Loucy (cell line): ENCODE measurements around the gene DBN1.
"Not testable (repeated sequence)": the region's sequence is repeated elsewhere in the genome, so short reads cannot be mapped to it uniquely, and the experiment has no call there.

Source experiments
- H2AFZ ChIP-seq: fragments of 200-600 bp; sonication (generic); 2 replicates; pipeline ENCODE4 v1.6.0; 2016; ENCODE audit warnings: antibody characterized with exemption, mild to moderate bottlenecking, low read length, moderate library complexity
- H3F3A ChIP-seq: fragments of 200-600 bp; 2 replicates; pipeline ENCODE4 v1.6.0; 2016; ENCODE audit warnings: antibody characterized with exemption, low read depth, mild to moderate bottlenecking
- H3K27me3 ChIP-seq: fragments of 200-600 bp; sonication (generic); 2 replicates; pipeline ENCODE4 v1.6.1; 2014; ENCODE audit warnings: low read length, mild to moderate bottlenecking; ENCODE audit not compliant: insufficient read depth, poor library complexity, severe bottlenecking
- H3K36me3 ChIP-seq: fragments of 200-600 bp; sonication (generic); 2 replicates; pipeline ENCODE4 v1.6.1; 2016; ENCODE audit warnings: low read length; ENCODE audit not compliant: insufficient read depth
- H3K4me1 ChIP-seq: fragments of 200-600 bp; sonication (generic); 2 replicates; pipeline ENCODE4 v1.5.1; 2014; ENCODE audit warnings: low read length, mild to moderate bottlenecking; ENCODE audit not compliant: insufficient read depth, poor library complexity, severe bottlenecking
- H3K4me2 ChIP-seq: fragments of 200-600 bp; sonication (generic); 2 replicates; pipeline ENCODE4 v1.6.0; 2014; ENCODE audit warnings: antibody characterized with exemption, low read length, low read depth, mild to moderate bottlenecking; ENCODE audit not compliant: poor library complexity, severe bottlenecking
- H3K4me3 ChIP-seq: fragments of 200-600 bp; sonication (generic); 2 replicates; pipeline ENCODE4 v1.5.1; 2014; ENCODE audit warnings: low read length, mild to moderate bottlenecking, mixed read lengths; ENCODE audit not compliant: poor library complexity, severe bottlenecking
- H3K79me2 ChIP-seq: fragments of 200-600 bp; sonication (generic); 2 replicates; pipeline ENCODE4 v1.6.1; 2014; ENCODE audit warnings: low read length; ENCODE audit not compliant: insufficient read depth
- H3K9ac ChIP-seq: fragments of 200-600 bp; sonication (generic); 2 replicates; pipeline ENCODE4 v1.6.0; 2014; ENCODE audit warnings: mild to moderate bottlenecking, low read depth, low read length, moderate library complexity; ENCODE audit not compliant: poor library complexity, severe bottlenecking
- H3K9me2 ChIP-seq: fragments of 200-600 bp; sonication (generic); replicated peaks from 2 replicates; pipeline ENCODE4 v1.6.1; 2016; ENCODE audit warnings: low read depth, low read length, mixed read lengths
- H3K9me3 ChIP-seq: fragments of 200-600 bp; sonication (generic); 2 replicates; pipeline ENCODE4 v1.6.1; 2014; ENCODE audit warnings: mild to moderate bottlenecking, antibody characterized with exemption, low read length, low read depth; ENCODE audit not compliant: insufficient read depth
- H4K20me1 ChIP-seq: fragments of 200-600 bp; sonication (generic); 2 replicates; pipeline ENCODE4 v1.6.0; 2014; ENCODE audit warnings: antibody characterized with exemption, low read length, mild to moderate bottlenecking; ENCODE audit not compliant: insufficient read depth, poor library complexity, severe bottlenecking
- EZH2phosphoT487 ChIP-seq: fragments of 200-600 bp; IDR thresholded peaks from 2 replicates; pipeline ENCODE4 v1.6.1; 2018; ENCODE audit warnings: antibody characterized with exemption, mild to moderate bottlenecking, moderate library complexity, borderline replicate concordance
- TF ChIP-seq, protein P1 (sequence below): fragments of 200-600 bp; sonication (generic); conservative IDR thresholded peaks from 2 replicates; pipeline ENCODE4 v1.5.1; 2014; ENCODE audit warnings: mild to moderate bottlenecking, antibody characterized with exemption, low read length

DBN1 gene

DNA sequence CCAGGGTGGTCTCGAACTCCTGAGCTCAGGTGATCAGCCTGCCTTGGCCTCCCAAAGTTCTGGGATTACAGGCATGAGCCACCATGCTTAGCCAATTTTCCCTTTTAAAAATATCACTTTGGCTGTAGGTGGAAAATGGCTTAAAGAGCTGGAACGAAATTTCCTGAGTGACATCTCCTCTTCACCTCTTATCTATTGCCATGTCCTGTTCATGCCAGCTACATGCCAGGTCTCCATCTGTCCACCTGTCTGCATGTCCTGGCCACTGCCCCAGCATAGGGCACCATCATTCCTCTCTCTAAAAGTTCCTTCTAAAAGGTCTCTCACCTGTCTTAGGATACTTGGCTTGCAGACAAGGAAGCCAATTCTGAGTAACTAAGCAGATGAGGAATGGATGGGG lies 49.8 kb downstream of the DBN1 start:
- Histone ChIP-seq H3K79me2 (peaks cover 20% of the 10 kb centered on the region), H3K9me3 (no peaks in the 10 kb centered on the region), H2AFZ (no peak overlapping the region), H3K4me1 (peaks cover 11% of the 10 kb centered on the region), H3K36me3 (no peaks in the 10 kb centered on the region), H3K4me2 (no peak overlapping the region), H3K4me3 (no peak overlapping the region), H3F3A (no peaks in the 10 kb centered on the region), H4K20me1 (peaks cover 8% of the 10 kb centered on the region), H3K9ac (no peak overlapping the region), H3K9me2 (no peaks in the 10 kb centered on the region), H3K27me3 (no peaks in the 10 kb centered on the region)
- TF ChIP-seq EZH2phosphoT487, result no peak
- TF ChIP-seq, protein P1, sequence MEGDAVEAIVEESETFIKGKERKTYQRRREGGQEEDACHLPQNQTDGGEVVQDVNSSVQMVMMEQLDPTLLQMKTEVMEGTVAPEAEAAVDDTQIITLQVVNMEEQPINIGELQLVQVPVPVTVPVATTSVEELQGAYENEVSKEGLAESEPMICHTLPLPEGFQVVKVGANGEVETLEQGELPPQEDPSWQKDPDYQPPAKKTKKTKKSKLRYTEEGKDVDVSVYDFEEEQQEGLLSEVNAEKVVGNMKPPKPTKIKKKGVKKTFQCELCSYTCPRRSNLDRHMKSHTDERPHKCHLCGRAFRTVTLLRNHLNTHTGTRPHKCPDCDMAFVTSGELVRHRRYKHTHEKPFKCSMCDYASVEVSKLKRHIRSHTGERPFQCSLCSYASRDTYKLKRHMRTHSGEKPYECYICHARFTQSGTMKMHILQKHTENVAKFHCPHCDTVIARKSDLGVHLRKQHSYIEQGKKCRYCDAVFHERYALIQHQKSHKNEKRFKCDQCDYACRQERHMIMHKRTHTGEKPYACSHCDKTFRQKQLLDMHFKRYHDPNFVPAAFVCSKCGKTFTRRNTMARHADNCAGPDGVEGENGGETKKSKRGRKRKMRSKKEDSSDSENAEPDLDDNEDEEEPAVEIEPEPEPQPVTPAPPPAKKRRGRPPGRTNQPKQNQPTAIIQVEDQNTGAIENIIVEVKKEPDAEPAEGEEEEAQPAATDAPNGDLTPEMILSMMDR, result no peak

DNA sequence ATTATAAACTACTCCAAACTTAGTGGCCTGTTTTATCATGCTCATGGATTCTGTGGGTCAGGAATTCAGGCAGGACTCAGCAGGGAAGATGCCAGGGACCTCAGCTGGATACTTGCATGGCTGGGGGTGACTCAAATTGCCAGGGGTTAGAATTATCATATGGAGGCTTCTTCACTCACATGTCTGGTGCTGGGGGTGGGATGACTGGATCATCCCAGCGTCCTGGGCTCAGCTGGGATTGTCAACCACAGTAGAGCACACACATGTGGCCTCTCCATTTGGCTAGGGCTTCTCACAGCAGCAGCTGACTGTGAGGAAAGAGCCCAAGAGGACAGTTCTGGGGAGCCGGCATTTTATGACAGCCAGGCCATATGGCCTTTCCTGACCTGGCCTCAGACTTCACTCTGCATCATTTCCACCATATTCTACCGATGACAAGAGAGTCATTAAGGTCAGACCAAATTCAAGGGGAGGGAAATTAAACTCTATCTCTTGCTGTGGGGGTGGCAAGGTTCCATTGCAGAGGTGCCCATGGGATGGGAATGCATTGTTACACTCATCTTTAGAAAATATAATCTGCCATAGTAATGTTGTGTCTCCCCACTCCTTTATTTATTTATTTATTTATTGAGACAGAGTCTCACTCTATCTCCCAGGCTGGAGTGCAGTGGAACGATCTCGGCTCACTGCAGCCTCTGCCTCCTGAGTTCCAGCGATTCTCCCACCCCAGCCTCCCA lies 52.2 kb downstream of the DBN1 start:
- Histone ChIP-seq H3K4me3 (no peak overlapping the region), H3K36me3 (no peaks in the 10 kb centered on the region), H4K20me1 (no peaks in the 10 kb centered on the region), H3K4me1 (peaks cover 4% of the 10 kb centered on the region), H2AFZ (no peak overlapping the region), H3K9me3 (no peaks in the 10 kb centered on the region), H3K27me3 (no peaks in the 10 kb centered on the region), H3K9me2 (no peaks in the 10 kb centered on the region), H3K9ac (no peak overlapping the region), H3F3A (no peaks in the 10 kb centered on the region), H3K4me2 (no peak overlapping the region), H3K79me2 (no peaks in the 10 kb centered on the region)
- TF ChIP-seq, protein P1, result no peak
- TF ChIP-seq EZH2phosphoT487, result no peak

DNA sequence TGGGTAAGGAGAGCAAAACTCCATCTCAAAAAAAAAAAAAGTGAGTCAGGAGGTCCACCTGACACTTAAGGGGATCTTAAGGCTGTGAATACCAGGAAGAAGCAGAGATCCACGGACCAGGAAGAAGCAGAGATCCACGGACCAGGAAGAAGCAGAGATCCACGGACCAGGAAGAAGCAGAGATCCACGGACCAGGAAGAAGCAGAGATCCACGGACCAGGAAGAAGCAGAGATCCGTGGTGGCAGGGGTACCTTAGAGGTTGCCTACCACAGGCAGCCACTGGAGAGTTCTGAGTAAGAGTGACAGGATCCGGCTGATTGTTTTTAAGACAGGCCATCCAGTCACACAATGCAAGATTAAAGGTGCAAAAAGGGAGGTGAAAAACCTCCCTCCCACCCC lies 53.0 kb downstream of the DBN1 start:
- H4K20me1 ChIP-seq, H3F3A ChIP-seq, H2AFZ ChIP-seq, H3K9ac ChIP-seq, H3K9me3 ChIP-seq, H3K79me2 ChIP-seq, H3K36me3 ChIP-seq, H3K27me3 ChIP-seq, H3K9me2 ChIP-seq, H3K4me3 ChIP-seq, H3K4me2 ChIP-seq, H3K4me1 ChIP-seq: not testable (repeated sequence)

DNA sequence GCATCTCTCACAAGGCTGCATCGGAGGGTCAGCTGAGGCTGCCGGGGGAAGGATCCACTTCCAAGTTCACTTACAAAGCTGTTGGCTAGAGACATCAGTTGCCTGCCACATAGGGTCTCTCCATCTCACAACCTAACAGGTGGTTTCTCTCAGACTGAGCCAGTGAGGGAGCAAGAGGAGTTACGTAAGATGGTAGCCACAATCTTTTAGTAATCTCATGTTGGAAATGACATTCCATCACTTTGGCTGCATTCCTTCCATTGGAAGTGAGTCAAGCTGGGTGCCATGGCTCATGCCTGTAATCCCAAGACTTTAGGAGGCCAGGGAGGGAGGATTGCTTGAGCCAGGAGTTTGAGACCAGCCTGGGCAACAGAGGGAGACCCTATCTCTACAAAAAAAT lies 54.4 kb downstream of the DBN1 start:
- no peak overlapping the region for H2AFZ ChIP-seq
- H3K79me2 ChIP-seq, result no peaks in the 10 kb centered on the region
- no peaks in the 10 kb centered on the region for H3F3A ChIP-seq
- no peaks in the 10 kb centered on the region for H3K4me1 ChIP-seq
- no peaks in the 10 kb centered on the region for H3K9me3 ChIP-seq
- no peaks in the 10 kb centered on the region for H3K27me3 ChIP-seq
- H3K36me3 ChIP-seq, result no peaks in the 10 kb centered on the region
- no peak overlapping the region for H3K9ac ChIP-seq
- no peaks in the 10 kb centered on the region for H4K20me1 ChIP-seq
- no peak overlapping the region for H3K4me3 ChIP-seq
- TF ChIP-seq EZH2phosphoT487, result no peak
- TF ChIP-seq, protein P1, result no peak
- H3K9me2 ChIP-seq, result no peaks in the 10 kb centered on the region
- H3K4me2 ChIP-seq, result no peak overlapping the region

DNA sequence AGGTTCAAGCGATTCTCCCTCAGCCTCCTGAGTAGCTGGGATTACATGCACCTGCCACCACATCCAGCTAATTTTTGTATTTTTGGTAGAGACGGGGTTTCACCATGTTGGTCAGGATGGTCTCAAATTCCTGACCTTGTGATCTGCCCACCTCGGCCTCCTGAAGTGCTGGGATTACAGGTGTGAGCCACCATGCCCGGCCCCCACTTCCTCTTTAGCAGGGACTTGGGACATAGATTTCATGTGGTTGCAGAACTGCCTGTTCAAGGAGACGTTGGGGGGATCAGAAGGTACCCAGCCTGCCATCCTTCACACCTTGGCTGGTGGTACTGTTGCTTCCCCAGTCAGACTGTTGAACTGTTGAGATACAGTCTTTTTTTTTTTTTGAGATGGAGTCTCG lies 56.4 kb downstream of the DBN1 start:
- not testable (repeated sequence) for H3K9me3 ChIP-seq, H4K20me1 ChIP-seq, H2AFZ ChIP-seq, H3K4me2 ChIP-seq, H3K4me1 ChIP-seq, H3F3A ChIP-seq, H3K36me3 ChIP-seq, H3K79me2 ChIP-seq, H3K4me3 ChIP-seq, H3K27me3 ChIP-seq, H3K9ac ChIP-seq, H3K9me2 ChIP-seq
